Neural cell (in vitro differentiated cells): ENCODE data around the gene TTC31. TPM values are rescaled to one million over a fixed set of nuclear protein-coding genes. Genes with fewer than 3 reads are reported as not detected.

Experiments used
- H2AFZ ChIP-seq: fragments of 200-600, 300-800 bp; sonication (generic), shearing (Covaris generic); 2 replicates; pipeline ENCODE4 v1.6.0; 2014; ENCODE audit warnings: low read depth, mild to moderate bottlenecking, antibody characterized with exemption, low read length, moderate library complexity
- H3F3A ChIP-seq: fragments of 200-600 bp; shearing (Covaris generic); 2 replicates; pipeline ENCODE4 v1.6.1; 2016; ENCODE audit warnings: mild to moderate bottlenecking, moderate library complexity, mixed read lengths, antibody characterized with exemption, low read length; ENCODE audit not compliant: insufficient read depth, poor library complexity, severe bottlenecking
- H3K27ac ChIP-seq: fragments of 200-600, 300-800 bp; sonication (generic), shearing (Covaris generic); 2 replicates; pipeline ENCODE4 v1.5.1; 2014; ENCODE audit warnings: mild to moderate bottlenecking, low read length, moderate library complexity
- H3K27me3 ChIP-seq: fragments of 300-800, 200-600 bp; sonication (generic), shearing (Covaris generic); 2 replicates; pipeline ENCODE4 v1.6.0; 2014; ENCODE audit warnings: mild to moderate bottlenecking, low read depth, low read length, moderate library complexity; ENCODE audit not compliant: insufficient read depth
- H3K36me3 ChIP-seq: fragments of 300-800, 200-600 bp; sonication (generic), shearing (Covaris generic); 2 replicates; pipeline ENCODE4 v1.5.1; 2014; ENCODE audit warnings: mild to moderate bottlenecking, antibody characterized with exemption, low read length, moderate library complexity; ENCODE audit not compliant: insufficient read depth
- H3K4me2 ChIP-seq: fragments of 300-800, 200-600 bp; sonication (generic), shearing (Covaris generic); 2 replicates; pipeline ENCODE4 v1.6.0; 2014; ENCODE audit warnings: mild to moderate bottlenecking, low read length
- H3K4me3 ChIP-seq: fragments of 300-800, 200-600 bp; sonication (generic), shearing (Covaris generic); 2 replicates; pipeline ENCODE4 v1.5.1; 2014; ENCODE audit warnings: mild to moderate bottlenecking, low read length, moderate library complexity
- H3K79me2 ChIP-seq: fragments of 200-600 bp; shearing (Covaris generic); replicated peaks from 2 replicates; pipeline ENCODE4 v1.6.0; 2014; ENCODE audit warnings: mild to moderate bottlenecking, low read length, moderate library complexity; ENCODE audit not compliant: insufficient read depth
- H3K9ac ChIP-seq: fragments of 300-800, 200-600 bp; sonication (generic), shearing (Covaris generic); 2 replicates; pipeline ENCODE4 v1.6.1; 2016; ENCODE audit warnings: mild to moderate bottlenecking, low read length, mixed read lengths
- H3K9me2 ChIP-seq: fragments of 200-600 bp; shearing (Covaris generic); 2 replicates; pipeline ENCODE4 v1.6.1; 2016; ENCODE audit warnings: mild to moderate bottlenecking, low read length, mixed read lengths; ENCODE audit not compliant: insufficient read depth
- H3K9me3 ChIP-seq: fragments of 200-600, 300-800 bp; sonication (generic), shearing (Covaris generic); 2 replicates; pipeline ENCODE4 v1.6.1; 2016; ENCODE audit warnings: mild to moderate bottlenecking, mixed run types, low read length, moderate library complexity, mixed read lengths
- H4K20me1 ChIP-seq: fragments of 200-600 bp; shearing (Covaris generic); 2 replicates; pipeline ENCODE4 v1.6.1; 2016; ENCODE audit warnings: mild to moderate bottlenecking, mixed run types; ENCODE audit not compliant: insufficient read depth
- CTCF ChIP-seq: fragments of 450-650 bp; IDR thresholded peaks from 2 replicates; pipeline ENCODE4 v1.5.1; 2014; ENCODE audit warnings: antibody characterized with exemption, mild to moderate bottlenecking, moderate library complexity; ENCODE audit not compliant: poor library complexity, severe bottlenecking
- EP300 ChIP-seq: fragments of 450-650 bp; conservative IDR thresholded peaks from 2 replicates; pipeline ENCODE4 v1.6.1; 2014; ENCODE audit warnings: antibody characterized with exemption, mild to moderate bottlenecking, moderate library complexity; ENCODE audit not compliant: poor library complexity, severe bottlenecking
- EZH2 ChIP-seq: fragments of 200-600, 300-800 bp; shearing (Covaris generic), sonication (generic); IDR thresholded peaks from 2 replicates; pipeline ENCODE4 v1.6.1; 2014; ENCODE audit warnings: antibody characterized with exemption, low read length, borderline replicate concordance, mild to moderate bottlenecking; ENCODE audit not compliant: insufficient read depth, poor library complexity, severe bottlenecking
- MXI1 ChIP-seq: fragments of 450-650 bp; conservative IDR thresholded peaks from 2 replicates; pipeline ENCODE4 v1.6.1; 2014; ENCODE audit warnings: antibody characterized with exemption, mild to moderate bottlenecking; ENCODE audit not compliant: poor library complexity, severe bottlenecking
- POLR2AphosphoS5 ChIP-seq: IDR thresholded peaks from 2 replicates; pipeline ENCODE4 v1.6.1; 2012
- RAD21 ChIP-seq: fragments of 450-650 bp; conservative IDR thresholded peaks from 2 replicates; pipeline ENCODE4 v1.6.1; 2014; ENCODE audit warnings: antibody characterized with exemption, mild to moderate bottlenecking, moderate library complexity
- SMC3 ChIP-seq: fragments of 450-650 bp; conservative IDR thresholded peaks from 2 replicates; pipeline ENCODE4 v1.6.1; 2014; ENCODE audit warnings: antibody characterized with exemption, mild to moderate bottlenecking, moderate library complexity; ENCODE audit not compliant: poor library complexity
- TAF1 ChIP-seq: IDR thresholded peaks from 2 replicates; pipeline ENCODE4 v1.6.1; 2012; ENCODE audit warnings: low read depth
- polyA plus RNA-seq: library from polyadenylated mRNA; depleted of rRNA; stranded (reverse); fragments of >200 nt; gene quantifications from 2 replicates; pipeline ENCODE4 v1.2.3, GENCODE V29; 2014
- TF ChIP-seq, protein P1 (sequence below): IDR thresholded peaks from 2 replicates; pipeline ENCODE4 v1.6.1; 2012; ENCODE audit warnings: borderline replicate concordance

TTC31 gene
- polyA plus RNA-seq, 1 donor from 2014 or later: 11.0 TPM

DNA sequence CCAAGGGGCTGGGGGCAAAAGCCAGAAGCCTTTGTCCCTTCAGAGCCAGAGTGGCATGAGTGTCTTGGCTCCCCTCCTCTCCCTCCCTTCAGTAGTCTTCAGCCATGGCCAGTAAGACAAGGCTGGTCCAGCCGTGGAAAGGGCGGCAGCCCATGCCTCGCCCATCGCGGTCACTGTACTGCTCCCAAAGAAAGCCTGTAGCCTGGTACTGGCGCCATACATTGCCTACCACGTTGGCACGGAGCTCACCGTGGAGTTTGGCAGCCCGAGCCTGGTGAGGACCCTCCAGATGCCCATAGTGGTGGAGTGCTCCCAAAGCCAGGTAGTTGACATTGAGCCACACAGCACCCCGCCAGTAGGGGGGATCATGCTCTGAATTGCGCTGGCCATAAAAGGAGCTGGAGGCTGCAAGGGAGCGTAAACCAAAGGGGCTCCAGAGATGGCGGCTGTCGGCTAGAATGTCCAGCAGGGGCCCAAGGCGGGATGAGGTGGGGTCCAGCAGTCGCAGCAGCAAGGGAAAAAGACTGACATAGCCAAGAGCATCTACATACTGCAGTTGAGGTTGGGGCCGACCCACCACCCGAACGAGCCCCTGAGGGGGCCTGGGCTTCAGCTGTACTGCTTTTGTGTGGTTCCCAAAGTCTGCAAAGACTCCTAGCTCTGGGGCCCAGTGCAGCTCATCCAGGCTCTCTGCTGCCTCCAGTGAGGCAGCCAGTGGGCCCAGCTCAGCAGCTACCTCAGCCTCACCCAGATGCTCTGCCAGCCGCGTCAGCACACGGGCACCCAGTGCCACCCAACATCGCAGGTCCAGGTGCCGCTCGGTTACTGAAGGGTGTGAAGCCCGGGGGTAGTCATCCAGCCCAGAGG lies 21.5 kb upstream of the TTC31 start:
- Histone ChIP-seq H3K27me3 (no peaks in the 10 kb centered on the region), H3K79me2 (peaks cover 18% of the 10 kb centered on the region), H3K4me2 (no peak overlapping the region), H3K9me2 (no peaks in the 10 kb centered on the region), H3K4me3 (no peak overlapping the region), H3K9me3 (no peaks in the 10 kb centered on the region), H2AFZ (no peak overlapping the region), H4K20me1 (no peaks in the 10 kb centered on the region), H3K27ac (no peak overlapping the region), H3K36me3 (no peaks in the 10 kb centered on the region), H3F3A (no peaks in the 10 kb centered on the region), H3K9ac (no peak overlapping the region)
- TF ChIP-seq EZH2 (no peak), RAD21 (no peak), MXI1 (no peak), POLR2AphosphoS5 (no peak), SMC3 (no peak), TAF1 (no peak), EP300 (no peak), CTCF (no peak)
- TF ChIP-seq, protein P1, sequence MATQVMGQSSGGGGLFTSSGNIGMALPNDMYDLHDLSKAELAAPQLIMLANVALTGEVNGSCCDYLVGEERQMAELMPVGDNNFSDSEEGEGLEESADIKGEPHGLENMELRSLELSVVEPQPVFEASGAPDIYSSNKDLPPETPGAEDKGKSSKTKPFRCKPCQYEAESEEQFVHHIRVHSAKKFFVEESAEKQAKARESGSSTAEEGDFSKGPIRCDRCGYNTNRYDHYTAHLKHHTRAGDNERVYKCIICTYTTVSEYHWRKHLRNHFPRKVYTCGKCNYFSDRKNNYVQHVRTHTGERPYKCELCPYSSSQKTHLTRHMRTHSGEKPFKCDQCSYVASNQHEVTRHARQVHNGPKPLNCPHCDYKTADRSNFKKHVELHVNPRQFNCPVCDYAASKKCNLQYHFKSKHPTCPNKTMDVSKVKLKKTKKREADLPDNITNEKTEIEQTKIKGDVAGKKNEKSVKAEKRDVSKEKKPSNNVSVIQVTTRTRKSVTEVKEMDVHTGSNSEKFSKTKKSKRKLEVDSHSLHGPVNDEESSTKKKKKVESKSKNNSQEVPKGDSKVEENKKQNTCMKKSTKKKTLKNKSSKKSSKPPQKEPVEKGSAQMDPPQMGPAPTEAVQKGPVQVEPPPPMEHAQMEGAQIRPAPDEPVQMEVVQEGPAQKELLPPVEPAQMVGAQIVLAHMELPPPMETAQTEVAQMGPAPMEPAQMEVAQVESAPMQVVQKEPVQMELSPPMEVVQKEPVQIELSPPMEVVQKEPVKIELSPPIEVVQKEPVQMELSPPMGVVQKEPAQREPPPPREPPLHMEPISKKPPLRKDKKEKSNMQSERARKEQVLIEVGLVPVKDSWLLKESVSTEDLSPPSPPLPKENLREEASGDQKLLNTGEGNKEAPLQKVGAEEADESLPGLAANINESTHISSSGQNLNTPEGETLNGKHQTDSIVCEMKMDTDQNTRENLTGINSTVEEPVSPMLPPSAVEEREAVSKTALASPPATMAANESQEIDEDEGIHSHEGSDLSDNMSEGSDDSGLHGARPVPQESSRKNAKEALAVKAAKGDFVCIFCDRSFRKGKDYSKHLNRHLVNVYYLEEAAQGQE: no peak

- H3K36me3 ChIP-seq: no peaks in the 10 kb centered on the region
- TF ChIP-seq EZH2 (no peak), TAF1 (no peak), CTCF (no peak), EP300 (no peak), RAD21 (no peak), POLR2AphosphoS5 (no peak), MXI1 (no peak), SMC3 (no peak)
- TF ChIP-seq, protein P1: no peak
- no peak overlapping the region for H2AFZ ChIP-seq
Observed at GRCh38 chr2:74462054-74462785, 20.7 kb upstream of the TTC31 start.

More at GRCh38 chr2:74462054-74462785, 20.7 kb upstream of the TTC31 start:
- Histone ChIP-seq H3K27me3 (no peaks in the 10 kb centered on the region), H3K9ac (no peak overlapping the region), H3K27ac (no peak overlapping the region), H3K9me2 (no peaks in the 10 kb centered on the region), H3K79me2 (peaks cover 18% of the 10 kb centered on the region), H3K4me2 (no peak overlapping the region), H3K9me3 (no peaks in the 10 kb centered on the region), H3K4me3 (no peak overlapping the region), H4K20me1 (no peaks in the 10 kb centered on the region), H3F3A (no peaks in the 10 kb centered on the region)
